Adrenal gland (tissue), 12 donors: ENCODE results near the gene CCDC196. TPM values are rescaled to one million over a fixed set of nuclear protein-coding genes. Genes with fewer than 3 reads are reported as not detected.

Experiments used
- DNase-seq, 7 donors: peaks; one replicate each; pipeline ENCODE4 v3.0.0-alpha.2; 2019 to 2020
- H3K27ac ChIP-seq, 5 donors: fragments of 200-600 bp; sonication (generic) in 4 of 5; 1 replicate in 3 of 5; 2 replicates in 2 of 5; pipeline versions ENCODE4 v1.5.1 to v1.8.0; 2016 to 2020; ENCODE audit warnings: mild to moderate bottlenecking in 1 of 5
- H3K27me3 ChIP-seq: fragments of 200-600 bp; 2 replicates; pipeline ENCODE4 v1.8.0; 2021
- H3K36me3 ChIP-seq, 2 donors: fragments of 200-600 bp; replicated peaks in 1 of 2; 1 replicate in 1 of 2; 2 replicates in 1 of 2; pipeline versions ENCODE4 v1.5.1 to v1.8.0; 2018 to 2022
- H3K4me1 ChIP-seq, 2 donors: fragments of 200-600 bp; replicated peaks in 1 of 2; 1 replicate in 1 of 2; 2 replicates in 1 of 2; pipeline versions ENCODE4 v1.5.1 to v1.8.0; 2018 to 2021
- H3K4me3 ChIP-seq, 4 donors: fragments of 200-600 bp; sonication (generic) in 3 of 4; one replicate each; pipeline ENCODE4 v1.5.1; 2016 to 2018
- H3K9me3 ChIP-seq, 3 donors: fragments of 200-600 bp; sonication (generic) in 1 of 3; replicated peaks in 1 of 3; 1 replicate in 2 of 3; 2 replicates in 1 of 3; pipeline versions ENCODE4 v1.5.1 to v1.8.0; 2016 to 2021
- POLR2A ChIP-seq, 2 donors: fragments of 450-650 bp; IDR thresholded peaks; one replicate each; pipeline ENCODE4 v1.6.1; 2017; ENCODE audit warnings: antibody characterized with exemption in 2 of 2, mild to moderate bottlenecking in 2 of 2, moderate library complexity in 1 of 2
- WGBS, 4 donors: extraction: QIAGEN DNeasy Blood & Tissue Kit in 2 of 4; methylation state at CpG; one replicate each; pipeline versions ENCODE4 v1.1.5 to v1.1.7; 2013 to 2017; 5-methylcytosine and 5-hydroxymethylcytosine counted together
- intact Hi-C, 2 donors: fragments of 100-400 bp; cut with DNase I; formaldehyde crosslinking; loops; one replicate each; pipeline versions ENCODE4 v1.14.1 to v1.15.0; 2022 to 2023
- polyA plus RNA-seq, 3 donors: library from polyadenylated mRNA; stranded (reverse); fragments of 200-250 nt in 2 of 3; fragments of 350-450 nt in 1 of 3; fragmentation: Illumina TruSeq in 1 of 3; extraction: RNeasy Lipid Tissue Mini Kit (QIAGEN cat#74804) in 1 of 3; gene quantifications; one replicate each; pipeline ENCODE4 v1.2.3, GENCODE V29; 2013 to 2014
- total RNA-seq, 9 donors: library from RNA; depleted of rRNA in 4 of 9; stranded (reverse); fragments of >200 nt in 4 of 9; fragments of 120-200 nt in 1 of 9; fragmentation: NEBNext Ultra II Directional in 1 of 9; extraction: Animal tissue kit (Norgen Biotek cat#: 25700) in 1 of 9; gene quantifications; one replicate each; pipeline versions ENCODE4 v1.1.0 to v1.2.4, GENCODE V29; 2013 to 2023
- TF ChIP-seq, protein P1 (sequence below), 6 experiments: fragments of 450-650 bp in 4 of 6; fragments of 200-600 bp in 2 of 6; sonication (generic) in 1 of 6; IDR thresholded peaks; 1 replicate in 5 of 6; 2 replicates in 1 of 6; pipeline versions ENCODE4 v1.5.1 to v1.8.0; 2016 to 2021; ENCODE audit warnings: antibody characterized with exemption in 6 of 6, mild to moderate bottlenecking in 2 of 6, moderate library complexity in 1 of 6
- donor health status: healthy with polysubstance abuse.
- donor health status: Bipolar disorder and iron deficiency.
- donor health status: DM: yes; HTN: yes; CAD: no.
- donor health status: DM: no; HTN: no; CAD: no.
- donor health status: DM: no; HTN: no; CAD: no.
- donor health status: DM: yes; HTN: yes; CAD: no.

CCDC196 gene
- total and polyA plus RNA-seq, 12 donors, result not detected

DNA sequence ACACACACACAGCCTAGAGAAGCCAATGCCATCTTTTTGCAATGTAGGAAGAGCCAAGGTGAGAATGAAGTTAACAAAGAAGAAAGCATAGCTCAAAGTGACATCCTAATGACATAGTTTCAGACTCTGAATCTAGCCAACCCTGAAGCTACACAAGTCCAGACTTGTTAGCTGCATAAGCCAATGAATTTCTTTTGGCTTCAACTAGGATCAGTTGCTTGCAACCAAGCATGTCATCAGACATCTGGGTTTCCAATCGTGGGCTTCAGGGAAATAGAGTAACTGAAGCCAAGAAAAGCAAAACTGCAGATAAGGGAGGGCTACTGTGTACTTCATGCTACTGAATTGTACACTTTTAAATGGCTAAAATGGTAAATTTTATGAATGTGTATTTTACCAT lies 17.4 kb downstream of the CCDC196 start:
- H3K4me1 ChIP-seq, result peaks cover 0 to 7% of the 10 kb centered on the region in 2 donors
- no peak overlapping the region for H3K27ac ChIP-seq
- no peaks in the 10 kb centered on the region for H3K36me3 ChIP-seq
- H3K4me3 ChIP-seq, result no peak overlapping the region
- TF ChIP-seq, protein P1, sequence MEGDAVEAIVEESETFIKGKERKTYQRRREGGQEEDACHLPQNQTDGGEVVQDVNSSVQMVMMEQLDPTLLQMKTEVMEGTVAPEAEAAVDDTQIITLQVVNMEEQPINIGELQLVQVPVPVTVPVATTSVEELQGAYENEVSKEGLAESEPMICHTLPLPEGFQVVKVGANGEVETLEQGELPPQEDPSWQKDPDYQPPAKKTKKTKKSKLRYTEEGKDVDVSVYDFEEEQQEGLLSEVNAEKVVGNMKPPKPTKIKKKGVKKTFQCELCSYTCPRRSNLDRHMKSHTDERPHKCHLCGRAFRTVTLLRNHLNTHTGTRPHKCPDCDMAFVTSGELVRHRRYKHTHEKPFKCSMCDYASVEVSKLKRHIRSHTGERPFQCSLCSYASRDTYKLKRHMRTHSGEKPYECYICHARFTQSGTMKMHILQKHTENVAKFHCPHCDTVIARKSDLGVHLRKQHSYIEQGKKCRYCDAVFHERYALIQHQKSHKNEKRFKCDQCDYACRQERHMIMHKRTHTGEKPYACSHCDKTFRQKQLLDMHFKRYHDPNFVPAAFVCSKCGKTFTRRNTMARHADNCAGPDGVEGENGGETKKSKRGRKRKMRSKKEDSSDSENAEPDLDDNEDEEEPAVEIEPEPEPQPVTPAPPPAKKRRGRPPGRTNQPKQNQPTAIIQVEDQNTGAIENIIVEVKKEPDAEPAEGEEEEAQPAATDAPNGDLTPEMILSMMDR (IDR thresholded peaks at IDR 0.05), result no peak
- TF ChIP-seq POLR2A (IDR thresholded peaks at IDR 0.05), result no peak
- 65 to 75% (median 72%) methylated on average over 1 of the region's 1 CpG for WGBS, 4 donors
- DNase-seq, result no peak
- no peaks in the 10 kb centered on the region for H3K27me3 ChIP-seq
- intact Hi-C loops, result no loop called here
- H3K9me3 ChIP-seq, result no peaks in the 10 kb centered on the region

DNA sequence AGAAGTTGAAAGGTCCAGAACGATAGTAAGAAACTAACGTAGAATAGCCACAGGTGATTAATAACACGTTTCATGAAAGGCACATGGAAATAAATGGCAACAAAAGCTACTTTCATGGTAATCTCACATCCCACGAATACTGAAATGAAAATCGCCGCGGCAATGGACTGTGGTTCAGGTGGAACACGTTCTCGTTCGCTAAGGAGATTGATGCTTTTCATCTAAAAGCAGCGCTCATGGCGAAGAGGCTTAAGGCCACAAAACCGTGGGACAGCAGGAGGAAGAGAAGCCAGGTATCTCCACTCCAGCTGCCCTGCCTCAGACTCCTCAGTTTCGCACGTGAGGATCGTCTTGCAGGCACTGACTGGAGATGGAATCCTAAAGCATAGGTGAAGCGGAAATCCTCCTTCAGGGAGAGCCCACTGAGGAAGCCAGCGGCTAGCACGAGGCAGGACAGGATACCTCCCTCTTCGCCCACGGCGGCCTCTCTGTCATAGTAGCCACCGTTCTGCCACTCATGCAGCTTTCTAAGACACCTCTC lies 21.1 kb downstream of the CCDC196 start:
- no peaks in the 10 kb centered on the region for H3K9me3 ChIP-seq
- peaks cover 0 to 15% of the 10 kb centered on the region in 2 donors for H3K4me1 ChIP-seq
- TF ChIP-seq, protein P1 (IDR thresholded peaks at IDR 0.05), result no peak
- TF ChIP-seq POLR2A (IDR thresholded peaks at IDR 0.05), result no peak
- peak overlapping the region; percentile 71 to 96 (median 90) for H3K27ac ChIP-seq
- no peak for DNase-seq
- no peaks in the 10 kb centered on the region for H3K36me3 ChIP-seq
- no peaks in the 10 kb centered on the region for H3K27me3 ChIP-seq
- WGBS, 4 donors, result 1 to 2% (median 1%) methylated on average over 13 to 23 of the region's 23 CpGs
- peak overlapping the region; percentile 55 to 84 (median 64) for H3K4me3 ChIP-seq
- intact Hi-C loops, result no loop called here

DNA sequence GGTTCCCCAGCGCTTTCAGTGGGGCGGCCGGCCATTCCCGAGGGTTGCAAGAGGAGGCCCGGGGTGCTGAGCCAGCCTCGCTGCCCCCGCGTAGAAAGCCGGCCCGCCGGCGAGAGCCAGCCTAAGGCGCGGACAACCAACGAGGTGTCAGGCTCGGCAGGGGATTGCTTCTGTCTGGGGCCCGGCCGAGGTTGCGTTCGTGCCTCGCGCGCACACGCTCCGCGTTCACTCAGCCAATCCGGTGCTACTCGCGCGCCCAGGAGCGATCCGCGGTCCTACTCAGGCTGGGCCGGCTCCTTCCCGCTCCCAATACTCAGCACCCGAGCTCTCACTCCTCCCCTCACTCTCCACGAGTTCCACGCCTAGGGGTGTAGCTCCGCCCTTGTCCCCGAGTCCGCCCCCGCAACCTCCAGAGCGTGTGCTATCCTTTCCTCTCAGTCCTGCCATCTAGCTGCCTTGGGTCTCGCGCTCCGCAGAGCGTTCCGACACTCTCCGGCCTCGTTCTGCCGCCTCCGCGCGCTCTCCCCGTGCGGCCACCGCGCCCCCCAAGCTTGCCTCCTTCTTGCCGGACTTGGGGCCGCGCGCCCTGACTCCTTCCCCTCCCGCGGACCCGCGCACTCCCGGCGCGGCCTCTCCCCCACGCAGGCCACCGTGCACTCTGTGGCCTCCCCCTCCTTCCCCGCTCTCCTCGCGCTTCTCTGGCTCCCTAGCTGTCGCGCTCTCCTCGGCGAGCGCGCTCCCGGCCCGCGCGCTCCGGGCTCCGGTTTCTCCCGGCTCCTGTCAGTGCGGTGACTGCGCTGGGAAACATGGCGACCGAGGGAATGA lies 21.8 kb downstream of the CCDC196 start, which contains the start of gene GPHN:
GPHN (plus strand) TSS at position 426 of the 825 bp plus-strand sequence.
- 1% methylated on average over 28 to 91 of the region's 91 CpGs for WGBS, 4 donors
- H3K27ac ChIP-seq, result peak within 1 kb of the TSS; percentile 71 to 96 (median 90)
- H3K4me1 ChIP-seq, result peaks cover 0 to 15% of the 10 kb centered on the region in 2 donors
- H3K4me3 ChIP-seq, result peak within 1 kb of the TSS; percentile 55 to 90 (median 70)
- DNase-seq, result peak; percentile 94 to 98 (median 97)
- no peaks in the 10 kb centered on the region for H3K27me3 ChIP-seq
- no peaks in the 10 kb centered on the region for H3K9me3 ChIP-seq
- TF ChIP-seq, protein P1 (IDR thresholded peaks at IDR 0.05), result peak in 2 of 6 experiments; percentile 10 to 19
- TF ChIP-seq POLR2A (IDR thresholded peaks at IDR 0.05), result peak; percentile 58 to 90
- intact Hi-C loops, result no loop called here
- H3K36me3 ChIP-seq, result no peaks in the 10 kb centered on the region

DNA sequence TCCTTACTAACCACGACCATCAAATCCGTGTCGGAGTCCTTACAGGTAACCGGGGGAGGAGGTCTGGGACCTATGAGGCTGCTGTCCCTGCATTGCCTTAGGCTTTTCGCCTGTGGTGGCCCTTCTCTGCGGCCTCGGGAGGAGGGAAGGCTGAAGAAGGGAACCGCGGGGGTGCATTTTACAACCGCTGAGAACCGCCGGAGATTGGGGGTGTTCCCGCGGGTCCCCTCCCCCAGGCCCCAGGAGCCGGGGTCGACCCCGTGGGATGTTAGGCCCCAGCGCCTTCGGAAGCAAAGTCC lies 22.3 kb downstream of the CCDC196 start:
- TF ChIP-seq, protein P1 (IDR thresholded peaks at IDR 0.05), result no peak
- TF ChIP-seq POLR2A (IDR thresholded peaks at IDR 0.05), result no peak
- 0% methylated on average over 7 to 19 of the region's 19 CpGs; no CpG with 5 or more reads in 1 of the 4 donors for WGBS, 4 donors
- Histone ChIP-seq H3K9me3 (no peaks in the 10 kb centered on the region), H3K27me3 (no peaks in the 10 kb centered on the region), H3K4me1 (peaks cover 0 to 19% of the 10 kb centered on the region in 2 donors), H3K36me3 (no peaks in the 10 kb centered on the region), H3K4me3 (peak overlapping the region; percentile 55 to 90 (median 70)), H3K27ac (peak overlapping the region; percentile 10 to 96 (median 90))
- no peak for DNase-seq
- intact Hi-C loops, result no loop called here
